Activated naive CD8-positive, alpha-beta T cell treated with anti-CD3 and anti-CD28 coated beads for 36 hours (primary cell): Measurements from ENCODE around the gene RAB3D. TPM values are rescaled to one million over a fixed set of nuclear protein-coding genes. Genes with fewer than 3 reads are reported as not detected.
"Not testable (repeated sequence)": the region's sequence is repeated elsewhere in the genome, so short reads cannot be mapped to it uniquely, and the experiment has no call there.

Experiments used
- DNase-seq: peaks from one replicate; pipeline ENCODE4 v3.0.0; 2021
- H3K27ac Mint-ChIP-seq: one replicate; pipeline ENCODE4 v1.8.0; 2022; ENCODE audit warnings: mild to moderate bottlenecking, moderate library complexity, mixed read lengths
- H3K27me3 Mint-ChIP-seq: one replicate; pipeline ENCODE4 v1.8.0; 2022; ENCODE audit warnings: mild to moderate bottlenecking, mixed read lengths
- H3K36me3 Mint-ChIP-seq: one replicate; pipeline ENCODE4 v1.8.0; 2021; ENCODE audit warnings: mild to moderate bottlenecking, mixed read lengths
- H3K4me1 Mint-ChIP-seq: one replicate; pipeline ENCODE4 v1.8.0; 2021; ENCODE audit warnings: mixed read lengths
- H3K4me3 Mint-ChIP-seq: one replicate; pipeline ENCODE4 v1.8.0; 2022; ENCODE audit warnings: mild to moderate bottlenecking, moderate library complexity, mixed read lengths
- H3K9me3 Mint-ChIP-seq: one replicate; pipeline ENCODE4 v1.8.0; 2022; ENCODE audit warnings: mixed read lengths
- total RNA-seq, 2 experiments: library from RNA; stranded (reverse); gene quantifications; one replicate each; pipeline ENCODE4 v1.2.3, GENCODE V29; 2021

RAB3D gene
- total RNA-seq, 2 experiments from 2014 or later, result 3.2 to 4.2 TPM

DNA sequence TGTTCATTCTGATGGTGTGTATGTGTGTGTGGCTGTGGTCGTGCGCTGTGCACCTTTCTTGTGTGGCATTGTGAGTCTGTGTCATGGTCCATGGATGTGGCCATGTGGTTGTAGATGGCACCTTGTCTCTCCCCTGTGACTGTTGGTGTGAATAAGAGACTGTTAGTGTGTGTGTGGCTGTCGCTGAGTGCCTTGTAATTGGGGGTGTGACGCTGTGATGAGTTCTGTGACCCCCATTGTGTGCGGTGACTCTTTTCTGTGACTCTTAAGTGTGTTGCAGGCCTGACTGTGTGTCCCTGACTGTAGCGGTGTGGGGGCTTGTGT, 16.6 kb upstream of the RAB3D start:
- Mint-ChIP-seq H3K36me3 (no peaks in the 10 kb centered on the region), H3K27me3 (peaks cover 15% of the 10 kb centered on the region), H3K9me3 (no peaks in the 10 kb centered on the region), H3K4me1 (peaks cover 9% of the 10 kb centered on the region), H3K4me3 (peak overlapping the region; percentile 42), H3K27ac (no peak overlapping the region)
- no peak for DNase-seq

DNA sequence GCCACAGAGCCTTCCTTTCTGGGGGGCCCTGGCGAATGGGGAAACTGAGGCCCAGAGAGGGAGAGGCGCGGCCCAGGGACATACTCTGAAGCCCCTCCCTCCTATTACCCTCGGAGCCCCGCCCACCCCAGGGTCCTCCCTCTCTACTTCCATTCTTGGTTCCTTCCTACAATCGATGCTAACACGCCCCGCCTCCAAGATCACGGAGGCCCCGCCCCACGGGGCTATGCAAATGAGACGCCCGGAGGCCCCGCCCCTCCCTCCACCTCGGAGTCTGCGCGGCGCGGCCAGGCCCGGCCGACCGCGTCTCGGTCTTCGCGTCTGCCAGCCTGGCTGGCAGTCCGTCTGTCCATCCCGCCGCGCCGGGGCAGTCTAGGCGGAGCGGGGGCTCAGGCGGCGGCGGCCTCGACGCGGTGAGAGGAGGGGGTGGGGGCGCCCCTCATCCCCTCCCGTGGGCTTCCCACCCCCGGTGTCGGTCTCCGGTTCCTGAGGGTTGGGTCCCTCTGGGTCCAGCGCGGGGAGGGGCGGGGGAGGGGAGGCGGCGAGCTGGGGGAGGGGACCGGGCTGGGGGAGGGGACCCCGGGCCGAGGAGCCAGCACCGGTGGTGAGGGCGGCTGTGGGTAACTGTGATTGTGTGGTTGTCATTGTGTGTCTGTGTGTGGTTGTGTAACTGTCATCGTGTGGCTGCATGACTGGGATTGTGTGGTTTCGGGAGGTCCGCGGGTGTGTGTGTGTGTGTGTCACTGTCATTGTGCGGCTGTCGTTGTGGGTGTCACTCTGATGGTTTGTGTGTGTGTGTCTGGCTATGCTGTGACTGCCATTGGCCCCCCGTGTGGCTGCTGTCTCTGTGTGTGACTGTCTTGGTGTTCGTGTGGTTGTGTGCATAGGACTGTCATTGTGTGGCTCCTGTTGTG, 16.0 kb upstream of the RAB3D start, which contains the start of gene PLPPR2:
Gene PLPPR2 (plus strand): TSS at position 273 of the 914 bp plus-strand sequence. CDS start 2,242 bp downstream, outside the sequence.
- peaks cover 15% of the 10 kb centered on the region for H3K27me3 Mint-ChIP-seq
- H3K9me3 Mint-ChIP-seq, result no peaks in the 10 kb centered on the region
- H3K27ac Mint-ChIP-seq, result no peak within 1 kb of the TSS
- H3K4me3 Mint-ChIP-seq, result peak within 1 kb of the TSS; percentile 42
- peaks cover 9% of the 10 kb centered on the region for H3K4me1 Mint-ChIP-seq
- no peaks in the 10 kb centered on the region for H3K36me3 Mint-ChIP-seq
- peak; percentile 82 for DNase-seq

DNA sequence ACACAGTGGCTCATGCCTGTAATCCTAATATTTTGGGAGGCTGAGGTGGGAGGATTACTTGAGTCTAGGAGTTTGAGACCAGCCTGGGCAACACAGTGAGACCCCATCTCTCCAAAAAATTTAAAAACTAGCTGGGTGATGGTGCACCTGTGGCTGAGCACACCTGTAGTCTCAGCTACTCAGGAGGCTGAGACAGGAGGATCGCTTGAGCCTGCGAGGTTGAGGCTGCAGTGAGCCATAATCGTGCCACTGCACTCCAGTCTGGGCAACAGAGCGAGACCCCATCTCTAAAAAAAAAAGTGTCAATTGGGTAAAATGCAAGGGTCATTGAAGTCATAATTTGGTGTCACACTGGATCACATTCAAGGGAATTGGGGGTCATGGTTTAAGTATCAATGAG, 14.6 kb upstream of the RAB3D start:
- DNase-seq, H3K4me3 Mint-ChIP-seq, H3K4me1 Mint-ChIP-seq, H3K9me3 Mint-ChIP-seq, H3K36me3 Mint-ChIP-seq, H3K27ac Mint-ChIP-seq: not testable (repeated sequence)
- H3K27me3 Mint-ChIP-seq, result peaks cover 15% of the 10 kb centered on the region

DNA sequence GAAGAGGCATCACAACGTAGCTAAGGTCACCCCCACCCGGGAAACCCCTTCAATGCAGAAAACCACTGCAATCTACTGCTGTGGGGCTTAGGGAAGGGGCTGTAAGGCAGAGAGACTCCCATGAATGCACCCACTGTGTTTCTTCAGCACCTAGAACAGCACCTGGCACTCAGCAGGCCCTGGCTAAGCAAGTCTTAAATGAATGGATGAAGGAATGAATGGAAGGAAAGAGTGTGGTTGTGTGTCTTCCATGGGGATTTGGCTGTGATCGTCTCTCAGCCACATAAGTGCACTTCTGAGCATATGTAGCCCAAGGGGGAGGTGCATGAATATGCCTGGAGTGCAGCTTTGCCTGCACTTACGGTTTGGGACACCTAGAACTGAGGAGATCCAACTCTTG, 9.7 kb upstream of the RAB3D start:
- Mint-ChIP-seq H3K36me3 (peaks cover 8% of the 10 kb centered on the region), H3K4me1 (peaks cover 26% of the 10 kb centered on the region), H3K27me3 (no peaks in the 10 kb centered on the region), H3K4me3 (no peak overlapping the region), H3K27ac (no peak overlapping the region), H3K9me3 (peaks cover 10% of the 10 kb centered on the region)
- DNase-seq, result no peak

DNA sequence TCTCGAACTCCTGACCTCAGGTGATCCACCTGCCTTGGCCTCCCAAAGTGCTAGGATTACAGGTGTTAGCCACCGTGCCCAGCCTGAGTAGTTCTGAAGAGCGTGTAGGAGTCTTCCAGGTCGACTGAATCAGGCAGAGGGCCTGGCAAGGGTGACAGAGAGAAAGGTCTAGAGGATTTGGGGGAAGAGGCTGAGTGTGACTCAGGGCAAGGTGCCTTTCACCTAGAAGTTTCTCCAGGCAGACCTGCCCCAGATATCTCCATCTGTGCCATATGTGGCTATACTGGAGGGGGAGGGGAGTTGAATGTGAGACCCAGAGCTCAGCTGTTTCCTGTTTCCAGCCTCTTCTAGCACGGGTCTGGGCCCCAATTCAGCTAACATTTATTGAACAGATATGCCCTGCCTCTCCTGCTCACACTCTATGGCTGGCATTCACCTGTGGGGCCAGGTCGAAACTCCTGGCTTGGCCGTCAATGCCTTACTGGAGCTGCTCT, 8.1 kb upstream of the RAB3D start:
- Mint-ChIP-seq H3K36me3 (peaks cover 8% of the 10 kb centered on the region), H3K4me3 (peak overlapping the region; percentile 96), H3K9me3 (peaks cover 10% of the 10 kb centered on the region), H3K27me3 (no peaks in the 10 kb centered on the region), H3K27ac (no peak overlapping the region), H3K4me1 (peaks cover 26% of the 10 kb centered on the region)
- no peak for DNase-seq

DNA sequence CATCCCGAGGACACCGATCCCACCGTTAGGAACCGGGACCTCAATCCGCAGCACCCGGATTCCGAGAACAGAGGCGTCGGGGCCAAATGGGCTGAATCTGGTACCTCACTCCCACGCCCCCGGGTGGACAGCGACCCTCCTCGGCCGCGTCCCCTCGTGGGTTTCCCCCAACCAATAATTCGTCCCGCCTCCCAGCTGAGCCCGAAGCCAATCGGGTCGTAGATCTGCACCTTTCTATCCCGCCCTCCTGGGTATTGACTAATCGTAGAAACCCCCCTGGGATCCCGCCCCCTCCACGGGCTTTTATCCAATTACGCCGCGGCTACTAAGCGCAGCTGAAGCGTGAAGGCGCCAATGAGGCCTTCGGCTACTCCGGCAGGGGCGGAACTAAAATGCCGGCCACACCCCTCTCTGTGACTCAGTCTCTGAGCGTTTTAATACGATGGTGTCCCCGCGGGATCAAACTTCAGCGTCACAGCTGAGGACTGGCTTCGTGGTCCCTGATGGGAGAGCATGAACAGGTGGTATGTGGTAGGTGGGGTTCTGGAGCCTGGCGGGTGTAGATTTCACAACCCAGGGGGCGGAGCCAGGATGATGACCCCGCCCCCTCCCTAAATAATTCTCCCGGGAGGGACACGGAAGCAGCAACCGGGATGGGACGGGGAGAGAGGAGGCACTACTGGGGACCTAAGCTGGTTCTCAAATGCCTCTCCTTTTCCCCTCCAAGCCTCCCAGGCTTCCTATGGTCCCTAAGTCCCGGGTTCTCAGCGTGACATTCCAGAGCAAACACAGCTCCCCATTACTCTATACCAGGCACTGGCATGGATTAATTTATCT, 6.9 kb upstream of the RAB3D start, which contains the start of the genes CCDC159 and TMEM205:
Gene CCDC159 (plus strand): TSS at position 416 of the 837 bp plus-strand sequence. CDS start 88 bp downstream, at position 504.
Gene TMEM205 (minus strand): TSS at position 165 of the 837 bp plus-strand sequence. CDS start 649 bp downstream, outside the sequence.
- H3K9me3 Mint-ChIP-seq, result peaks cover 10% of the 10 kb centered on the region

DNA sequence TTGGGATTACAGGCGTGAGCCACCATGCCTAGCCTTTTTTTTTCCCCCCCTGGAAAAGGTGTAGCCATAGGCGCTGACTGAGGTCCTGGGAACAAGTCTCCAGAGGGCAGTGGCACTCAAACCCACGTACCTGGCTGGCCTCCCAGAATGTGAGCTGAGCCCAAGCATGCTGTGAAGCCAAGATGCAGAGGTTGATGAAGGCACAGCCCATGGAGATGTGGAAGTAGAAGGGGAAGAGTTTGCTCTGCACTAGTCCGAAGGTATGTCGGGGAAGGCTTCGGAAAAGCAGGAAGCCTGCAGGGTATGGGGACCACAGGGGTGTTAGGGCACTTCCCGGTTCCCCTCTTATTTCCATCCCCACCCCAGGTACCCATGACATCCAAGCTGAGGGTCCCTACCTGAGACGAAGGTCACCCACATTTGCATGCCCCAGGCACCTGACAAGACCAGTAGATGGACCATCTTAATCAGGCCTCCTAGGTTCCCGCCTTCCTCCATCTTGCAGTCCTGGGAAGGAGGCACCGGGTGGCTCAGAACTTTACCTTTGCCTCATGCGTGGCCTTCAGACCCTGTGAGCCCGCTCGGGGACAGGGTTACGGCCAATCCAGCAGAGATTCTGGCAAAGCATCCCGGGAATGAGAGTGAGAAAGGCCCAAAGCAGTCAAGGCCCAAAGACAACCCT, 5.8 kb upstream of the RAB3D start:
- DNase-seq, result no peak
- Mint-ChIP-seq H3K4me3 (peak overlapping the region; percentile 96), H3K36me3 (peaks cover 10% of the 10 kb centered on the region), H3K27me3 (no peaks in the 10 kb centered on the region), H3K9me3 (peaks cover 10% of the 10 kb centered on the region), H3K4me1 (peaks cover 26% of the 10 kb centered on the region), H3K27ac (peak overlapping the region; percentile 91)

More for the DNA sequence above, 6.9 kb upstream of the RAB3D start, which contains the start of the genes CCDC159 and TMEM205:
- Mint-ChIP-seq H3K27ac (peak within 1 kb of the TSS; percentile 91), H3K36me3 (peaks cover 10% of the 10 kb centered on the region), H3K27me3 (no peaks in the 10 kb centered on the region), H3K4me1 (peaks cover 26% of the 10 kb centered on the region), H3K4me3 (peak within 1 kb of the TSS; percentile 96)
- peak; percentile 97 for DNase-seq

DNA sequence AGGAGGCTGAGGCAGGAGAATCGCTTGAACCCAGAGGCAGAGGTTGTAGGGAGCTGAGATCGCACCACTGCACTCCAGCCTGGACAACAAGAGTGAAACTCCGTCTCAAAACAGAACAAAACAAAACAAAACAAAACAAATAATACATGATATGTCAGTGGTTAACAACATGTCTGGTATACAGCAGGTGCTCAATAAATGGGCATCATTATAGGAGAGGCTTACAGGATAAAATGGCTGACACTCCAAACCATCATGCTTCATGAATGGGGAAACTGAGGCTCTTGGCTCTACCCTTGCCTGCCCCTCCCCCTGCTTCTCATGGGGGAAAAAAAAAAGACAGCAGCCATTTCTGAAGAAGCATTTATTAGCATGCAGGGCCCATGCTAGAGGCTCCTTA, 3.0 kb upstream of the RAB3D start:
- Mint-ChIP-seq H3K27me3 (no peaks in the 10 kb centered on the region), H3K36me3 (peaks cover 3% of the 10 kb centered on the region), H3K4me1 (peaks cover 39% of the 10 kb centered on the region), H3K27ac (no peak overlapping the region), H3K9me3 (no peaks in the 10 kb centered on the region), H3K4me3 (no peak overlapping the region)
- DNase-seq, result no peak

DNA sequence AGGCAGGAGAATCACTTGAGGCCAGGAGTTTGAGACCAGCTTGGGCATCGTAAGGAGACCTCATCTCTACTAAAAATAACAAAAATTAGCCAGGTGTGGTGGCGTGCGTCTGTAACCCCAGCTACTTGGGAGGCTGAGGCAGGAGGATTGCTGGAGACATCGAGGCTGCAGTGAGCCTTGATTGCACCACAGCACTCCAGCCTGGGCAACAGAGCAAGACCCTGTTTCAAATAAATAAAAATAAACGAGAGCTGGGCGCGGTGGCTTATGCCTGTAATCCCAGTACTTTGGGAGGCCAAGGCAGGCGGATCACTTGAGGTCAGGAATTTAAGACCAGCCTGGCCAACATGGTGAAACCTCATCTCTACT, 626 bp upstream of the RAB3D start:
- Mint-ChIP-seq H3K4me3 (peak overlapping the region; percentile 72), H3K4me1 (peaks cover 25% of the 10 kb centered on the region), H3K36me3 (peaks cover 14% of the 10 kb centered on the region)
- H3K27me3 Mint-ChIP-seq, DNase-seq, H3K9me3 Mint-ChIP-seq, H3K27ac Mint-ChIP-seq: not testable (repeated sequence)

DNA sequence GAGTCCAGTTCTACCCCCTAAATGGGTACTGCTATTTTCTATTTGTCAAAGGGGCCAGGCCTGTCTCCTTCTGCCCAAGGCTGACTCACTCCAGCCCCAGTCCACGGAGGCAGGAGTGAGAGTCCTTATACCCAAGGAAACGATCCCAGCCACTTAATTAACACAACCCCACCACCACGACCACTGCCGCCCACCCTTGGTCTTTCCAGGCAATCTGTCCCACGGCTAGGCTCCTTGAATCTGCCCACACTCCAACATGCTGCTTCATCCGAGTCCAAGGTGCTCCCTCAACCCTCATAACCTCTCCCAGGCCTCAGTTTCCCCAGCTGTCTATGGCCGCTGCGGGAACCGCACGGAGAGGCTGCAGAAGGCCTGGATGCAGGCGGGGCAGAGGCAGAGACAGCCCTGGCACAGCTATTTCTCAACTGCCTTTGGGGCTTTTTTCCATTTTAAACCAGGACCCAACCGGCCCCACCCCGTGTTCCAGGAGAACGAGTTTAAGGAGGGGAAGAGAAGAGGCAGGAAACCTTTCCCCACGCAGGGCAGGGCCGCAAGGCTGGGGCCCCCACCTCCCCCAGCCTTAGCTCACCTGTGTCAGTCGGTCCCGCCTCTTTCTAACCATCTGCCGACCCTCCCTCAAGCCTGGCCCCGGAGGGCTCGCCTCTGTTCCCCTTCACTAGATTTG, 746 bp downstream of the RAB3D start:
- no peak overlapping the region for H3K27ac Mint-ChIP-seq
- no peaks in the 10 kb centered on the region for H3K27me3 Mint-ChIP-seq
- peaks cover 20% of the 10 kb centered on the region for H3K36me3 Mint-ChIP-seq
- peaks cover 17% of the 10 kb centered on the region for H3K4me1 Mint-ChIP-seq
- no peak for DNase-seq
- peak overlapping the region; percentile 72 for H3K4me3 Mint-ChIP-seq
- no peaks in the 10 kb centered on the region for H3K9me3 Mint-ChIP-seq

DNA sequence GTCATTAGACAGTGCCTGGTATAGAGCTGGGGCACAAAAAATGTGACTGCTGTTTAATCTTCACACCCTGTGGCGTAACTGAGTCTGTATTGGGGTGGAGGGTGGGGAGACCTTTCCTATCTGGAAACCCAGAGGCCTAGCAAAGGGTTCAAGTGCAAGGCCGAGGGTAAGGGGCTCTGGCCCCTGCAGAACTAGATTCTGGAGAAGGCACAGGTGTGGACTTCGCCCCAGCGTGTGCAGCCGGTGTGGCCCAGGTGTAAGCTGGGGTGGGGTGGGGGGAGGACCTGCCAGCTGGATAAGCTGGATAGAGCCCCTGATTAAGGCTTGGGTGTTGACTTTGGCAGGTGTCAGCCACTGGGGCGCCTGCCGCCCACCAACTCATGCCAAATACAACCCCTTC, 1.3 kb downstream of the RAB3D start:
- Mint-ChIP-seq H3K27me3 (no peaks in the 10 kb centered on the region), H3K4me1 (peaks cover 17% of the 10 kb centered on the region), H3K9me3 (no peaks in the 10 kb centered on the region), H3K4me3 (no peak overlapping the region), H3K27ac (no peak overlapping the region), H3K36me3 (peaks cover 20% of the 10 kb centered on the region)
- no peak for DNase-seq

DNA sequence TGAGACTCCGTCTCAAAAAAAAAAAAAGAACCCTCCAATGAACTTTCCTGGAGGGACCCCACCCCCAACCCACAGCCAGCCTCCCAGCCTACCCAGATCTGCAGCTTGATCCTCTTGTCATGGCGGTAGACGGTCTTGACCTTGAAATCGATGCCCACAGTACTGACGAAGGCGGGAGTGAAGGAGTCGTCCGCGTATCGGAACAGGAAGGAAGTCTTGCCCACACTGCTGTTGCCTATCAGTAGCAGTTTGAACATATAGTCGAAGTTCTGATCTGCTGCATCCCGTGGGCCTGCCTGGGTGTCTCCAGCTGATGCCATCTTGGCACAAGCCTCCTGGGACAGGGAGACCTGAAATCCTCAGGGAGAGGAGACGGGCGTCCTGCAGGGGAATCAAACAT, 2.4 kb downstream of the RAB3D start:
- no peak for DNase-seq
- H3K4me3 Mint-ChIP-seq, result no peak overlapping the region
- no peak overlapping the region for H3K27ac Mint-ChIP-seq
- no peaks in the 10 kb centered on the region for H3K9me3 Mint-ChIP-seq
- H3K36me3 Mint-ChIP-seq, result peaks cover 17% of the 10 kb centered on the region
- H3K27me3 Mint-ChIP-seq, result no peaks in the 10 kb centered on the region
- H3K4me1 Mint-ChIP-seq, result peaks cover 17% of the 10 kb centered on the region

DNA sequence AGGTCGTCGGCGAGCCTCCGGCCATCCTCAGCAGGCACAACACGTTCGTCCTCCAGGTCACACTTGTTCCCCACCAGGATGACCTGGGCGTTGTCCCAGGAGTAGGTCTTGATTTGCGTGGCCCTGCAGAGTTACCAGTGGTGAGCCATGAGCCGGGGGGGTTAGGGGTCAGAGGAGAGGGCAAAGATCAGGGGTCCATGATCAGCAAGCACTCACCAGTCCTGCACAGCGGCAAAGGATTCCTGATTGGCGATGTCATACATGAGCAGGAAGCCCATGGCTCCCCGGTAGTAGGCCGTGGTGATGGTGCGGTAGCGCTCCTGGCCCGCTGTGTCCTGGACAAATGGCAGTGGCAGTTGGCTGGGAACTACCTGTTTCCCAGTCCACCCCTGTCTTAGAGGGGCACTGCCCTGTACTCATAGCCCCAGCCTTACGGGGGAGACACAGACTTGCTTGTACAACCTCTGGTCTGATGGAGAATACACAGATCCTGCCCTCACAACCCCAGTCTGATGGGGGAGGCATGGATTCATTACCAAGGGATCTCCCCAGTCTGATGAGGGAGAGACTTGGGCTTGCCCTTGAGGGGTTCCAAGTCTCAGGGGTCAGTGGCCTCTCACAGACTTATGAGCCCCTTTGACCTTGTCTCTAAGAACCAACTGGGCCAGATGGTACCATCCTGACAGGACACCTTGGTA, 3.9 kb downstream of the RAB3D start:
- no peak overlapping the region for H3K4me3 Mint-ChIP-seq
- H3K36me3 Mint-ChIP-seq, result peaks cover 17% of the 10 kb centered on the region
- peaks cover 17% of the 10 kb centered on the region for H3K4me1 Mint-ChIP-seq
- no peak for DNase-seq
- no peaks in the 10 kb centered on the region for H3K9me3 Mint-ChIP-seq
- no peaks in the 10 kb centered on the region for H3K27me3 Mint-ChIP-seq
- no peak overlapping the region for H3K27ac Mint-ChIP-seq

DNA sequence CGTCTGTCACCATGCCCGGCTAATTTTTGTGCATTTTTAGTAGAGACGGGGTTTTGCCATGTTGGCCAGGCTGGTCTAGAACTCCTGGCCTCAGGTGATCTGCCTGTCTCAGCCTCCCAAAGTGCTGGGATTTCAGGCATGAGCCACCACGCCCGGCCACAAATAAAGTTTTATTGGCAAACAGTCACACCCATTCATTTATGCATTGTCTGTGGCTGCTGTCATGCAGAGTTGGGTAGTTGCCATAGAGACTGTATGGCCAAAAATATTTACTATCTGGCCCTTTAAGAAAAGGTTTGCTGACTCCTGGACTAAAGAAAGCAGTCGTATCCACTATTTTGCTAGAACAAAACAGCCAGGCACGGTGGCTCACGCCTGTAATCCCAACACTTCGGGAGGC, 5.6 kb downstream of the RAB3D start:
- H3K9me3 Mint-ChIP-seq, H3K4me3 Mint-ChIP-seq, H3K27me3 Mint-ChIP-seq, DNase-seq, H3K27ac Mint-ChIP-seq: not testable (repeated sequence)
- Mint-ChIP-seq H3K4me1 (peaks cover 11% of the 10 kb centered on the region), H3K36me3 (peaks cover 17% of the 10 kb centered on the region)
